HL-60 (cell line): Measurements from ENCODE around the gene MAST3.
"Not testable (repeated sequence)": the region's sequence is repeated elsewhere in the genome, so short reads cannot be mapped to it uniquely, and the experiment has no call there.

Experiments used
- DNase-seq, 2 experiments: peaks; one replicate each; pipeline ENCODE4 v3.0.0-alpha.2; 2010 to 2020; ENCODE audit warnings: low read depth in 1 of 2, low spot score in 1 of 2
- H3K27ac ChIP-seq: fragments of 250-450 bp; sonication (Bioruptor Pico); replicated peaks from 2 replicates; pipeline ENCODE4 v1.5.1; 2020; ENCODE audit warnings: mild to moderate bottlenecking, moderate library complexity
- H3K27me3 ChIP-seq: fragments of 250-450 bp; sonication (Bioruptor Pico); 2 replicates; pipeline ENCODE4 v1.5.1; 2021; ENCODE audit warnings: mild to moderate bottlenecking, moderate library complexity; ENCODE audit not compliant: insufficient read depth, poor library complexity, severe bottlenecking
- H3K4me3 ChIP-seq: replicated peaks from 2 replicates; pipeline ENCODE4 v1.5.1; 2011; ENCODE audit warnings: mild to moderate bottlenecking, control low read depth, low read length; ENCODE audit not compliant: insufficient read depth
- CTCF ChIP-seq: IDR thresholded peaks from one replicate; pipeline ENCODE4 v1.5.1; 2011; ENCODE audit warnings: low read length, control low read depth, inconsistent platforms; ENCODE audit not compliant: insufficient read depth
- GABPA ChIP-seq: IDR thresholded peaks from 2 replicates; pipeline ENCODE4 v1.6.1; 2012; ENCODE audit warnings: low read depth
- POLR2AphosphoS5 ChIP-seq: IDR thresholded peaks from 2 replicates; pipeline ENCODE4 v1.6.1; 2012; ENCODE audit warnings: low read depth
- REST ChIP-seq: IDR thresholded peaks from 2 replicates; pipeline ENCODE4 v1.6.1; 2012; ENCODE audit warnings: low read depth; ENCODE audit not compliant: insufficient replicate concordance
- SPI1 ChIP-seq: IDR thresholded peaks from 2 replicates; pipeline ENCODE4 v1.6.1; 2012; ENCODE audit warnings: low read depth, mild to moderate bottlenecking, borderline replicate concordance

Gene MAST3

DNA sequence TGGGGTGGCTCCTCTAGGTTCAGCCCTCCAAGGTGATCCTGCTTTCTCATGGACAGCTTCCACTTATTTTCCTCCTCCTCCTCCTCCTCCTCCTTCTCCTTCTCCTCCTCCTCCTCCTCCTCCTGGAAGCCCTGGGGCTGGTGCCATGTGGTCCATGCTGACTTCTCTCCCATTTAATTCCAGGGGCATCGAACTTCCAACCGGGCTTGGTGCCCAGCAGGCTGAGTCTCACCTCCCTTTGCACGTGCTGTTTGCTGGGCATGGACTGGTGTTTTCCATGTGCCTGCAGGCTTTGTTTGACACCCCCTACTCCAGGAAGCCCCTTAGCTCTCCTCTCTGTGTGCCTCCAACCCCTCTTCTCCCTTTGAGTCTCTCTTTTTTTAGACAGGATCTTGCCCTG is 3.7 kb downstream of the MAST3 start:
- no peak overlapping the region for H3K27ac ChIP-seq
- no peak overlapping the region for H3K4me3 ChIP-seq
- no peak for TF ChIP-seq SPI1
- TF ChIP-seq POLR2AphosphoS5 = no peak
- TF ChIP-seq GABPA = no peak
- TF ChIP-seq REST = no peak
- no peak for TF ChIP-seq CTCF
- H3K27me3 ChIP-seq = no peaks in the 10 kb centered on the region
- DNase-seq = no peak

DNA sequence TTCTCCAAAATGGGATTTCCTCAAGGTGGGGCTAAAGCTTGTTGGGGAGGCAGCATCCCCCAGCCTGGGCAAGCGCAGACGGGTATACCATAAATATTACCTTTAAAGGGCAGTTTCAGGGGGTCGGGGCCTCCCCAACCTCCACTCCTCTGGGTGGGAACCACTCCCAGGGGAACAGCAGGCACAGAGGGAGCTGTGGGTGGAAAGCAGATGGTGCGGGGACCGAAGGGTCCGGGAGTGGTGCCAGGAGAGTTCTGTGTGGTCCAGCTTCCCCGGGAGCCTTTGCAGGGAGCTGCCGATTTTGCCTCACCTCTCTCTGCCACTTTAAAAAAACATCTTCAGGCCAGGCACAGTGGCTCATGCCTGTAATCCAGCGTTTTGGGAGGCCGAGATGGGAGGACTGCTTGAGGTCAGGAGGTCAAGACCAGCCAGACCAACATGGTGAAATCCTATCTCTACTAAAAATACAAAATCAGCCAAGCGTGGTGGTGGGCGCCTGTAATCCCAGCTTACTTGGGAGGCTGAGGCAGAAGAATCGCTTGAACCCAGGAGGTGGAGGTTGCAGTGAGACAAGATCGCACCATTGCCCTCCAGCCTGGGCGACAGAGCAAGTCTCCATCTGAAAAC is 5.5 kb downstream of the MAST3 start:
- TF ChIP-seq GABPA (no peak), CTCF (no peak), POLR2AphosphoS5 (no peak), REST (no peak), SPI1 (no peak)
- DNase-seq = no peak
- no peak overlapping the region for H3K27ac ChIP-seq
- H3K4me3 ChIP-seq = no peak overlapping the region
- H3K27me3 ChIP-seq = no peaks in the 10 kb centered on the region

DNA sequence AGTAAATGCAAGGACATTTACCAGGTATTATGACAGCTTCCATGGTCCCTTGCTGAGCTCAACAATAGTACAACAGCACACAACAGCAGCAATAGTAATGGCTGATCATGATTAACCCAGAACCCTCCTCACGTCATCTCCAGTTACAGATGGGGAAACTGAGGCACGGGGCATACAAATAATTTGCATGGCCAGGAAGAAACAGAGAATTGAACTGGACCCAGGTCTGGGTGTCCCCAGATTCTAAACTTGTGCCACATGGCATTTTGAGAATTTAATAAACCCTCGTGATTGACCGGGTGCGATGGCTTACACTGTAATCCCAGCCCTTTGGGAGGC is 7.2 kb downstream of the MAST3 start:
- Histone ChIP-seq H3K4me3 (peak overlapping the region; percentile 39; the same call in 1 of the 2 replicates), H3K27me3 (no peaks in the 10 kb centered on the region), H3K27ac (peak overlapping the region; percentile 34)
- TF ChIP-seq REST = no peak
- no peak for TF ChIP-seq POLR2AphosphoS5
- TF ChIP-seq SPI1 = no peak
- no peak for TF ChIP-seq GABPA
- TF ChIP-seq CTCF = no peak
- DNase-seq = no peak

DNA sequence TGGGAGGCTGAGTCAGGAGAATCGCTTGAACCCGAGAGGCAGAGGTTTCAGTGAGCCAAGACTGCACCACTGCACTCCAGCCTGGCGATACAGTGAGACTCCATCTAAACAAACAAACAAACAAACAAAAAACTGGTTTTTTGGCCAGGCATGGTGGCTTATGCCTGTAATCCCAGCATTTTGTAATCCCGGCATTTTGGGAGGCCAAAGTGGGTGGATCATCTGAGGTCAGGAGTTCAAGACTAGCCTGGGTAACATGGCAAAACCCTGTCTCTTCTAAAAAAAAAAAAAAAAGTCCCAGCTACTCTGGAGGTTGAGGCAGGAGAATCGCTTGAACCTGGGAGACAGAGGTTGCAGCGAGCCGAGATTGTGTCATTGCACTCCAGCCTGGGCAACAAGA is 7.7 kb downstream of the MAST3 start:
- not testable (repeated sequence) for H3K4me3 ChIP-seq, DNase-seq, H3K27ac ChIP-seq, H3K27me3 ChIP-seq
